Measurements from ENCODE around the gene ZBTB7C.

- TF ChIP-seq CTCF (conservative IDR thresholded peaks at IDR 0.05) (no peak), ZFX (IDR thresholded peaks at IDR 0.05) (no peak)
These were observed 308.5 kb downstream of the ZBTB7C start for GRCh38 chr18:48100651-48101165.
